H54 (cell line): ENCODE measurements around the gene PYGL.
A peak's percentile ranks its signal among the peaks of the same experiment; 100 is the strongest.

ENCODE experiments used
- DNase-seq: peaks from one replicate; pipeline ENCODE4 v3.0.0; 2011; ENCODE audit warnings: low spot score, mixed read lengths; ENCODE audit not compliant: insufficient read length
- FAIRE-seq: peaks from 3 replicates; lab custom pipeline; 2011; peaks lifted over from hg19 to GRCh38; lab: Jason Lieb, UNC
- POLR2A ChIP-seq: IDR thresholded peaks from 2 replicates; pipeline ENCODE4 v1.6.1; 2011; ENCODE audit warnings: low read depth, mild to moderate bottlenecking, low read length

PYGL gene

DNA sequence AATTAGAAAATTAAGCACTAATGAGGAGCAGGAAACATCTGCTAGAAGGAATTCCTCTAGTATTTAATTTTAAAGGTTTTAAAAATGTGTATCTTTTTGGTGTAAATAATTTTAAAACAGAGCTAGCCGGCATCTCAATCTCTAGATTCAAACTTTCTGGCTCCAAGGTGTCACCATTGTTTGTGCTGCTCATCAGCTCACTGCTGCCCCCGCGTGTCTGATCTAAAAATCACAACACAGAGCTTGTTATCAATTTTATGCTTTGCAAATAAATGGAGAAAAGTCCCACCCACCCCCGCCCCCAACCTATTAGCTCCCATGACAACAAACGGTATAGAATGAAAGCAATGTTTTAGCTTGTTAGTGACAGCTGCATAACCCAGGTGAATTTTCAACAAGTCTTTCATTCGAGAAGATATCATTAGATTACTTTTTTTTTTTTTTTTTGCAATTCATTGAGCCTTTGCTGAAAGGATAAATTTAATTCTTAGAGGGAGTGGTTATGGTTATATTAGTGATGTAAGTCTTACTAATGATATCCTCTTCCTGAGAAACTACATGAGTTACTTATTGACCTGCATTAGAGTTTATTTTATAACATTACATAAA lies 83.7 kb downstream of the PYGL start:
- no peak for TF ChIP-seq POLR2A
- FAIRE-seq (no peak), DNase-seq (peak; percentile 35)

DNA sequence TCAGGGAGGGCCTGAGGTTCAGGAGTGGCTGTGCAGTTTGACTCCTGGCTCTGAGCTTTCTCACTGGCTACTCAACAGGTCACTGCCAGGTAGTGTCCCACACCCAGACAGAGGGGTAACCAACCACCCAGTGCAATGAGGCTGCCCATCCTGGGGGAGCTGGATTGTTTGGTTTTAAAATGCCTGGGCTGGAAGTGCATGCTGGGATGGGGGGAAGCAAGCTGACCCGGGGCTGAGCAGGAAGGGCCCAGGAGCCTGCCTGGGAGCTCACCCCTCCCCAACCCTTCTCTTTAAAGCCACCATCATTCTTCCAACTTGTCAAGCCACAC lies 85.0 kb downstream of the PYGL start:
- no peak for FAIRE-seq
- no peak for DNase-seq
- TF ChIP-seq POLR2A = no peak

DNA sequence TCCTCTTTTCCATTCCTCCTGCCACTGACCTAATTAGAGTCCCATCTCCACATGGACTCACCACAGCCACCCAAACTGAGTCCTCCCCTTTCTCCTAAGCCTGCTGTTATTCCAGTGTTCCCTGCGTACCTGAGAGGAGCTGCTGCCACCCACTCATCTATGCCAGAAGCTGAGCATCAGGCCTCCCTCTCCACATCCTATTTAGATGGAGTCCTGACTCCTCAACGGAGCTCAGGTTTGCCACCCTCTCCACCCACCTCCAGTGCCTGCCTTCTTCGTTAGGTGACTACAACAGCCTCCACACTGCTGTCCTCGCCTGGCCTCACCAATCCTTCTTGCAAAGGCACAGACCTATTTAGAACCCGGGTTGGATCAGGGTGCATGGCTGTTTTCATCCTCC lies 87.6 kb downstream of the PYGL start:
- DNase-seq (no peak), FAIRE-seq (no peak)
- no peak for TF ChIP-seq POLR2A

DNA sequence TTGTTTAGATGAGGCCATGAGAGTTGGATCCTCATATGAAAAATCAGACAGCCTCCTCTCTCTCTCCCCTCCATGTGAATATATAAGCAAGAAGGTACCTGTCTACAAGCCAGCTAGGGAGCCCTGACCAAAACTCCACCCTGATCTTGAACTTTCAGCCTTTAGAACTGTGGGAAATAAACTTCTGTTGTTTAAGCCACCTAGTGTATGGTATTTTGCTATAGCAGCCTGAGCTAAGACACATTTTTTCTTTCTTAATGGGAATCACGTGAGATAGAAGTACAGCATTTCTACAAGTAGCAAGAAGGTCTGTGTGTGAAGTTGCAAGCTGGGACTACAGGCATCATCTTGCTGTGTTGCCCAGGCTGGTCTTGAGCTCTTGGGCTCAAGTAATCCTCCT lies 88.7 kb downstream of the PYGL start:
- FAIRE-seq (no peak), DNase-seq (no peak)
- no peak for TF ChIP-seq POLR2A
